ENCODE measurements around the gene LAG3.

DNA sequence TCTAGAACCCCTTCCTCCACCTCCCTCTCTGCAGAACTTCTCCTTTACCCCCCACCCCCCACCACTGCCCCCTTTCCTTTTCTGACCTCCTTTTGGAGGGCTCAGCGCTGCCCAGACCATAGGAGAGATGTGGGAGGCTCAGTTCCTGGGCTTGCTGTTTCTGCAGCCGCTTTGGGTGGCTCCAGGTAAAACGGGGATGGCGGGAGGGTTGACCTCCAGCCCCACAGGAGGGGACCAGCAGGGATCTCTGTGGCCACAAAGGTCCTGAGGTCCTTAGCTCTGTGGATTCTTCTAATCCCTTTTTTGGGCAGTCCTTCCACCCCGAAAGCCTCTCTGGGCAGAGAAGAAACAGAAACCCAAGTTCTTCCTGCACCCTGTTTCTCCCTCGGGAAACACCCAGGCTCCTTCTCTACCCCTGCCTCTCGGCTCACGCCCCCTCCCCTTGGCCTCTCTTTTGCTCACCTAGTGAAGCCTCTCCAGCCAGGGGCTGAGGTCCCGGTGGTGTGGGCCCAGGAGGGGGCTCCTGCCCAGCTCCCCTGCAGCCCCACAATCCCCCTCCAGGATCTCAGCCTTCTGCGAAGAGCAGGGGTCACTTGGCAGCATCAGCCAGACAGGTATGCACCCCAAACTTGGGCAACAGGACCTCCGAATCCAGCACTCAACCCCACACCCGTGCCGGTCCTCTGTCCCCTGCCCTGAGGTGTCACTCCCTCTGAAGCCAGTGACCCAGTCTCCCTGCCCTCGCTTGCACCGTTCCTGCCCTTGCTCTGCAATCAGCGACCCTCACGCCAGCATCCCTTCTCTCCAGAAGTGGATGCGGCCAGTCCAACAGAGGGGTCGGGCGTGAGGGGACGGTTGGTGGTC lies 638 bp downstream of the LAG3 start:
- TF ChIP-seq, protein P1, sequence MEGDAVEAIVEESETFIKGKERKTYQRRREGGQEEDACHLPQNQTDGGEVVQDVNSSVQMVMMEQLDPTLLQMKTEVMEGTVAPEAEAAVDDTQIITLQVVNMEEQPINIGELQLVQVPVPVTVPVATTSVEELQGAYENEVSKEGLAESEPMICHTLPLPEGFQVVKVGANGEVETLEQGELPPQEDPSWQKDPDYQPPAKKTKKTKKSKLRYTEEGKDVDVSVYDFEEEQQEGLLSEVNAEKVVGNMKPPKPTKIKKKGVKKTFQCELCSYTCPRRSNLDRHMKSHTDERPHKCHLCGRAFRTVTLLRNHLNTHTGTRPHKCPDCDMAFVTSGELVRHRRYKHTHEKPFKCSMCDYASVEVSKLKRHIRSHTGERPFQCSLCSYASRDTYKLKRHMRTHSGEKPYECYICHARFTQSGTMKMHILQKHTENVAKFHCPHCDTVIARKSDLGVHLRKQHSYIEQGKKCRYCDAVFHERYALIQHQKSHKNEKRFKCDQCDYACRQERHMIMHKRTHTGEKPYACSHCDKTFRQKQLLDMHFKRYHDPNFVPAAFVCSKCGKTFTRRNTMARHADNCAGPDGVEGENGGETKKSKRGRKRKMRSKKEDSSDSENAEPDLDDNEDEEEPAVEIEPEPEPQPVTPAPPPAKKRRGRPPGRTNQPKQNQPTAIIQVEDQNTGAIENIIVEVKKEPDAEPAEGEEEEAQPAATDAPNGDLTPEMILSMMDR (IDR thresholded peaks at IDR 0.05) = no peak
- TF ChIP-seq POLR2A (IDR thresholded peaks at IDR 0.05) = no peak
- TF ChIP-seq POLR2AphosphoS5 (IDR thresholded peaks at IDR 0.05) = no peak
